Body of pancreas (tissue), 4 donors: Measurements from ENCODE around the gene BUD31.

ENCODE experiments used
- POLR2A ChIP-seq, 3 donors: fragments of 450-650 bp; IDR thresholded peaks; one replicate each; pipeline ENCODE4 v1.6.1; 2016; ENCODE audit warnings: antibody characterized with exemption in 3 of 3, mild to moderate bottlenecking in 2 of 3
- TF ChIP-seq, protein P1 (sequence below), 7 experiments: fragments of 450-650 bp in 4 of 7; fragments of 200-600 bp in 3 of 7; sonication (generic) in 3 of 7; IDR thresholded peaks; one replicate each; pipeline ENCODE4 v1.5.1; 2016 to 2019; ENCODE audit warnings: antibody characterized with exemption in 7 of 7

DNA sequence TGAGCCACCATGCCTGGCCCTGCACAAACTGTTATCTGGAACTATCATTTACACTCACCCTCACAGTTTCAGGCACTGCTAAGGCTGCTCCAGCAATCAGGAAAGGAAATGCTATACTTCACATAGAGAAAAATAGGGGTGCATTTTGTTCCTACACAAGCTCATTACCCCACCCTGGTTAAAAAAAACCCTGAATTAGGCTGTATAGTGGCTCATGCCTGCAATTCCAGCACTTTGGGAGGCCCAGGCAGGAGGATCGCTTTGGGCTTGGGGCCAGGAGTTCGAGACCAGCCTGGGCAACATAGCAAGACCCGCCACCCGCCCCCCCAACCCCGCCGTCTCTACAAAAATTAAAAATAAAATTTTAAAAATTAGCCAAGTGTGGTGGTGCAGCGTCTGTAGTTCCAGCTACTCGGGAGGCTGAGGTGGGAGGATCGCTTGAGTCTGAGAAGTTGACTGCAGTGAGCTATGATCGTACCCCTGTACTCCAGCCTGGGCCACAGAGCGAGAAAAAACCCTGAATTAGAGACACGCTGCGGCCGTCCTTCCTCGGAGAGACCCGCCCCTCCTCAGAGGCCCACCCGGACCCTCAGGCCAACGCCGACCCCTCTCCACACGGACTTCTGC lies 29.3 kb downstream of the BUD31 start:
- TF ChIP-seq, protein P1, sequence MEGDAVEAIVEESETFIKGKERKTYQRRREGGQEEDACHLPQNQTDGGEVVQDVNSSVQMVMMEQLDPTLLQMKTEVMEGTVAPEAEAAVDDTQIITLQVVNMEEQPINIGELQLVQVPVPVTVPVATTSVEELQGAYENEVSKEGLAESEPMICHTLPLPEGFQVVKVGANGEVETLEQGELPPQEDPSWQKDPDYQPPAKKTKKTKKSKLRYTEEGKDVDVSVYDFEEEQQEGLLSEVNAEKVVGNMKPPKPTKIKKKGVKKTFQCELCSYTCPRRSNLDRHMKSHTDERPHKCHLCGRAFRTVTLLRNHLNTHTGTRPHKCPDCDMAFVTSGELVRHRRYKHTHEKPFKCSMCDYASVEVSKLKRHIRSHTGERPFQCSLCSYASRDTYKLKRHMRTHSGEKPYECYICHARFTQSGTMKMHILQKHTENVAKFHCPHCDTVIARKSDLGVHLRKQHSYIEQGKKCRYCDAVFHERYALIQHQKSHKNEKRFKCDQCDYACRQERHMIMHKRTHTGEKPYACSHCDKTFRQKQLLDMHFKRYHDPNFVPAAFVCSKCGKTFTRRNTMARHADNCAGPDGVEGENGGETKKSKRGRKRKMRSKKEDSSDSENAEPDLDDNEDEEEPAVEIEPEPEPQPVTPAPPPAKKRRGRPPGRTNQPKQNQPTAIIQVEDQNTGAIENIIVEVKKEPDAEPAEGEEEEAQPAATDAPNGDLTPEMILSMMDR (IDR thresholded peaks at IDR 0.05): no peak
- no peak for TF ChIP-seq POLR2A (IDR thresholded peaks at IDR 0.05)
